Stimulated activated CD4-positive, alpha-beta T cell treated with anti-CD3 and anti-CD28 coated beads, Interleukin-2, amount 100 ng/mL, for 4 hours (primary cell): ENCODE measurements around the gene KRT3.

Experiments
- DNase-seq: peaks from one replicate; pipeline ENCODE4 v3.0.0-alpha.2; 2020; ENCODE audit warnings: low read depth

The KRT3 gene

GRCh38 chr12:52795694-52796428 lies at the start of gene KRT3:
KRT3 (minus strand) TSS chr12:52796117; CDS start chr12:52796042, 75 bp downstream.
- no peak for DNase-seq

GRCh38 chr12:52844386-52844785 lies 48.5 kb upstream of the KRT3 start:
- DNase-seq: no peak

GRCh38 chr12:52839436-52840105 lies 43.7 kb upstream of the KRT3 start:
- no peak for DNase-seq

GRCh38 chr12:52838609-52839435 lies 42.9 kb upstream of the KRT3 start:
- DNase-seq: no peak

- DNase-seq: no peak
Observed at GRCh38 chr12:52837781-52838608, 42.1 kb upstream of the KRT3 start.

- DNase-seq: no peak
Observed at GRCh38 chr12:52837413-52837741, 41.5 kb upstream of the KRT3 start.

GRCh38 chr12:52836491-52837412 lies 40.8 kb upstream of the KRT3 start:
- DNase-seq: no peak

GRCh38 chr12:52836042-52836466 lies 40.1 kb upstream of the KRT3 start:
- peak; percentile 54 for DNase-seq

- DNase-seq: no peak
Observed at GRCh38 chr12:52835271-52836041, 39.5 kb upstream of the KRT3 start.

- no peak for DNase-seq
Observed at GRCh38 chr12:52834727-52835001, 38.7 kb upstream of the KRT3 start.

- no peak for DNase-seq
Observed at GRCh38 chr12:52833922-52834726, 38.2 kb upstream of the KRT3 start, which contains the start of gene KRT79. KRT79 (minus strand) TSS chr12:52834311; CDS start chr12:52834260, 51 bp downstream.

- DNase-seq: no peak
Observed at GRCh38 chr12:52832985-52833905, 37.3 kb upstream of the KRT3 start.

GRCh38 chr12:52832451-52832850 lies 36.5 kb upstream of the KRT3 start:
- DNase-seq: no peak

- no peak for DNase-seq
Observed at GRCh38 chr12:52831251-52831650, 35.3 kb upstream of the KRT3 start.

GRCh38 chr12:52829986-52830770 lies 34.3 kb upstream of the KRT3 start:
- DNase-seq: no peak

- DNase-seq: no peak
Observed at GRCh38 chr12:52828591-52829021, 32.7 kb upstream of the KRT3 start.

GRCh38 chr12:52828156-52828555 lies 32.2 kb upstream of the KRT3 start:
- no peak for DNase-seq
